SK-N-MC (cell line): ENCODE data around the gene PRXL2B.
"Not testable (repeated sequence)": the region's sequence is repeated elsewhere in the genome, so short reads cannot be mapped to it uniquely, and the experiment has no call there.

ENCODE experiments used
- DNase-seq: peaks from one replicate; pipeline ENCODE4 v3.0.0-alpha.2; 2011; ENCODE audit warnings: low read depth, low spot score
- H3K27ac ChIP-seq: fragments of 200-600 bp; sonication (generic); 2 replicates; pipeline ENCODE4 v1.5.1; 2016; ENCODE audit warnings: mixed run types
- H3K36me3 ChIP-seq: fragments of 200-600 bp; sonication (generic); 2 replicates; pipeline ENCODE4 v1.6.1; 2017; ENCODE audit warnings: antibody characterized with exemption, low read length, mixed read lengths; ENCODE audit not compliant: insufficient read depth
- H3K4me3 ChIP-seq: fragments of 200-600 bp; sonication (generic); 2 replicates; pipeline ENCODE4 v1.5.1; 2016
- H3K9ac ChIP-seq: fragments of 200-600 bp; sonication (generic); 2 replicates; pipeline ENCODE4 v1.8.0; 2017; ENCODE audit warnings: mixed run types, mixed read lengths; ENCODE audit not compliant: insufficient read length
- H3K9me3 ChIP-seq: fragments of 200-600 bp; sonication (generic); 2 replicates; pipeline ENCODE4 v1.6.1; 2017; ENCODE audit warnings: low read depth, mild to moderate bottlenecking, antibody characterized with exemption, low read length, moderate library complexity, mixed read lengths
- EZH2 ChIP-seq: fragments of 200-600 bp; sonication (generic); IDR thresholded peaks from one replicate; pipeline ENCODE4 v1.6.1; 2017; ENCODE audit warnings: antibody characterized with exemption
- FOXP2 ChIP-seq: optimal IDR thresholded peaks from 2 replicates; pipeline ENCODE3; 2011; ENCODE audit warnings: mild to moderate bottlenecking, moderate library complexity; ENCODE audit not compliant: insufficient read depth; ENCODE audit errors: extremely low read length, control extremely low read depth
- POLR2AphosphoS5 ChIP-seq: IDR thresholded peaks from 2 replicates; pipeline ENCODE4 v1.6.1; 2012; ENCODE audit warnings: mild to moderate bottlenecking, low read depth, low read length, borderline replicate concordance

PRXL2B gene

GRCh38 chr1:2567083-2567679 lies 19.4 kb upstream of the PRXL2B start:
- H3K4me3 ChIP-seq: no peak overlapping the region
- DNase-seq: no peak
- no peak overlapping the region for H3K9ac ChIP-seq
- no peaks in the 10 kb centered on the region for H3K9me3 ChIP-seq
- H3K36me3 ChIP-seq: no peaks in the 10 kb centered on the region
- no peak overlapping the region for H3K27ac ChIP-seq
- TF ChIP-seq EZH2 (no peak), FOXP2 (no peak), POLR2AphosphoS5 (no peak)

- not testable (repeated sequence) for H3K27ac ChIP-seq, H3K4me3 ChIP-seq, H3K36me3 ChIP-seq, H3K9ac ChIP-seq, H3K9me3 ChIP-seq, DNase-seq
Measured at GRCh38 chr1:2568187-2568816, 18.3 kb upstream of the PRXL2B start.

DNA sequence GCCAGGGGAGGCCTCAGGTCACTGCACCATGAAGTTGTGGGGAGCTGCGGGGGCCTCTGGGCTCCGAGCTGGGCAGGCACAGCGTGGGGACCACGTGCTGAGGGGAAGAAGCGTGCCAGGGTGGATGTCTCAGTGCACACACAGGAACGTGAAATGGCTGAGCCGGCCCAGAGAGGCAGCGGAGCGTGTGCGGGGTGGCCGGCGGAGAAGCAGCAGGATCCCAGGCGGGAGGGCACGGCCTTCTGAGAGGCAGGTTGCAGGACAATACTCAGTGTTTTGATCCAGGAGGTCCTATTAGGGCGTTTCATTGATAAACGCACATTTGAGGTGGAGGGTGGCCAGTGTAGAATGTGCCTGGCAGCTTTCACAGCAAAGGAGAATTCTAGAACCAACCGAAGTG lies 17.5 kb upstream of the PRXL2B start:
- H3K27ac ChIP-seq: no peak overlapping the region
- H3K4me3 ChIP-seq: no peak overlapping the region
- no peak for TF ChIP-seq FOXP2
- TF ChIP-seq POLR2AphosphoS5: no peak
- TF ChIP-seq EZH2: no peak
- no peak for DNase-seq
- H3K9me3 ChIP-seq: no peaks in the 10 kb centered on the region
- H3K9ac ChIP-seq: no peak overlapping the region
- H3K36me3 ChIP-seq: no peaks in the 10 kb centered on the region

- not testable (repeated sequence) for H3K4me3 ChIP-seq, H3K27ac ChIP-seq, H3K36me3 ChIP-seq, DNase-seq, H3K9ac ChIP-seq, H3K9me3 ChIP-seq
Measured at GRCh38 chr1:2569703-2570102, 16.9 kb upstream of the PRXL2B start.

- Histone ChIP-seq H3K9me3 (no peaks in the 10 kb centered on the region), H3K36me3 (no peaks in the 10 kb centered on the region), H3K9ac (no peak overlapping the region), H3K4me3 (no peak overlapping the region), H3K27ac (no peak overlapping the region)
- no peak for TF ChIP-seq FOXP2
- TF ChIP-seq POLR2AphosphoS5: no peak
- no peak for TF ChIP-seq EZH2
- DNase-seq: no peak
Measured at GRCh38 chr1:2570332-2570731, 16.2 kb upstream of the PRXL2B start.

DNA sequence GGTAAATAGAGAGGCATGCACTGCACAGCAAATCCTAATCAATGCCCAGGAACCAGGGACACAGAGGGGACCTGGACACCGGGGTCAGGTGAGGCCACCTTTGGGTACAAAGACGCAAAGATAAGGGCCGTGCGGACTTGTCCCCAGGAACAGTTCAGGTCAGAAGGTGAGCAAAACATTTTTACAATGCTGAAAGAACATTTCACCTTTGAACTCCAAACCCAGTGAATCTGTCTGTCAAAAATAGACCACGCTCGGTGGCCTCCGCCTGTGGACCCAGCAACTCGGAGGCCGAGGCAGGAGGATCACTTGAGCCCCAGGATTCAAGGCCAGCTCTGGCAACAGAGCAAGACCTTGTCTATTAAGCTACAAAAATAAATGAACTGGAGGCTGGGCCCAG lies 15.2 kb upstream of the PRXL2B start:
- H3K9me3 ChIP-seq: no peaks in the 10 kb centered on the region
- no peak overlapping the region for H3K9ac ChIP-seq
- TF ChIP-seq EZH2: no peak
- TF ChIP-seq POLR2AphosphoS5: no peak
- TF ChIP-seq FOXP2: no peak
- DNase-seq: no peak
- H3K36me3 ChIP-seq: no peaks in the 10 kb centered on the region
- no peak overlapping the region for H3K27ac ChIP-seq
- H3K4me3 ChIP-seq: no peak overlapping the region

GRCh38 chr1:2573250-2573920 lies 13.2 kb upstream of the PRXL2B start:
- Histone ChIP-seq H3K36me3 (no peaks in the 10 kb centered on the region), H3K4me3 (no peak overlapping the region), H3K9ac (no peak overlapping the region), H3K9me3 (no peaks in the 10 kb centered on the region), H3K27ac (no peak overlapping the region)
- DNase-seq: no peak
- no peak for TF ChIP-seq POLR2AphosphoS5

DNA sequence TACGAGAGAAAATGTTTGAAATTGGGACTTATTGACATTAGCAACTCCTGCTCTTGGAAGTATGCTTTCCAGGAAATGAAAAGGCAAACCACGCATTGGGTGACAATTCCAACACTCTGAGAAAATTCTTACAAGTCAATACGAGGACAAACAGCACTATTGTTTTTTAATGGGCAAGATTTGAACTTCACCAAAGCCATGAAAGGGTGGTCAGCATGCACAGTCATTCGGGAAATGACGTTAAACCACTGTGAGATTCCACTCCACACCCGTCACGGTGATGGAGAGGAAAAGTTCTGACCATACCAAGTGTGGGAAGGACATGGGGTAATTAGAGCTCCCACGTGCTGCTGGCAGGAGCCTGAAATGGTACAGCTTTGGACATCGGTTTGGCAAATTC lies 12.2 kb upstream of the PRXL2B start:
- TF ChIP-seq POLR2AphosphoS5 (no peak), FOXP2 (no peak), EZH2 (no peak)
- no peaks in the 10 kb centered on the region for H3K36me3 ChIP-seq
- no peak overlapping the region for H3K9ac ChIP-seq
- no peaks in the 10 kb centered on the region for H3K9me3 ChIP-seq
- H3K4me3 ChIP-seq: no peak overlapping the region
- no peak for DNase-seq
- no peak overlapping the region for H3K27ac ChIP-seq

DNA sequence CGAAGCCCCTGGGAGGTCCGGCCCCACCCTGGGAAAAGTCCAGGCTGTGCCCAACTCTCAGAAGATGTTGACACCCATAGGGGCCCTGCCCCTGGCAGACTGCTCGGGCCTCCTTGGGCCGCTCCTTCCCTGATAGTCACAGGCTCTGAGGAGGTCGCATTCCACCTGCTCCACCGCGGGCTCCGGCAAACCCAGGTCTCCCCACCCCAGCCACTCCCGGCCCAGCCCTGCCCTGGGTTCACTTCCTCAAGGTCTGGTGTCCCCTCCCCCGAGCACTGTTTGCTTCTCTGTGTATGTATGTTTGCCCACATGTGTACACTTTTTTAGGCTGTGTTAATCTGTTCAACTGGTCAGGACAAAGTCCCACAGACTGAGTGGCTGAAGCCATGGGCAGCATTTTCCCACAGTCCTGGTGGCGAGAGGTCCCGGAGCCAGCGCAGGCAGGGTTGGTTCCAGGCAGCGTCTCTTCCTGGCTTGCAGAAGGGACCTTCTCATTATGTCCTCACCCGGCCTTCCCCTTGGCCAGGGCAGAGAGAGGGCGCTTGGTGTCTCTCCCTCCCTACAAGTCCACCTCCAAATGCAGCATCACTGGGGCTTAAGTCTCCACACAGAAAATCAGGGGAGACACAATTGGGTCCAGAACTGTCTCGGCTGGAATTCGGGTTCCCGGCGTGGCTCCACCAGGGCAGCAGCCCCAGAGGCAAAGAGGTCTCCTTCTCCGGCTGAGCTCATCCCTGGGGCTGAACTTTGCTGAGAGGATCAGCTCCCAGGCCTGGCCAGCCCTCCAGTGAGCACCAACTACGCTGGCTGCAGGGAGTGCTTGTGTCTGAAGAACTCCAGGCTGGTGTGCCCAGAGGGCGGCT lies 10.5 kb upstream of the PRXL2B start:
- Histone ChIP-seq H3K4me3 (no peak overlapping the region), H3K27ac (no peak overlapping the region), H3K9ac (no peak overlapping the region), H3K36me3 (no peaks in the 10 kb centered on the region), H3K9me3 (no peaks in the 10 kb centered on the region)
- TF ChIP-seq FOXP2 (no peak), EZH2 (no peak), POLR2AphosphoS5 (no peak)
- DNase-seq: no peak

DNA sequence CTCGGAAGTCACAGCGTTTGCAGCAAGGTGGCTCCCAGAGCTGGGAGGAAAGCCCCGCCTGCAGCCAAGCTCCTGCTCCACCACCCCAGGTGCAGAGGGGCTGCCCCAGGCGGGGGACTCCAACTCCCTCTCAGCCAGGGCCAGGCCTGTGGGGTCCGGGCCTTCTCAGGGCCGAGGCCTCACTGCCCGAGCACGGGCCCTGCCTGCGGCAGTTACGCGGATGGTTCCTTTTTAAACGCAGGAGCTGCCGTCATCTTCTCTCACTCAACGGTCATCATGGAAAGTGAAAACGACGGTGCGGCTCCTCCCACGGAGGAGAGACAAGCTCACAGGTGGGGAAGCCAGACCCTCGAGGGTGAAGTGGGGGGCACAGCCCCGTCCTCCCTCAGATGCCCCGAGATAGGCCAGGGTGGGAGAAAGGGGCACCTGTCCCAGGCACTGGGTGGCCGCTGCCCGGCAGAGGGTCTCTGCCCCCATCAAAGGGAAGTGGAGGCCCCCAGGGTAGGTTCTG lies 9.0 kb upstream of the PRXL2B start:
- not testable (repeated sequence) for H3K9ac ChIP-seq, DNase-seq, H3K9me3 ChIP-seq, H3K36me3 ChIP-seq, H3K27ac ChIP-seq, H3K4me3 ChIP-seq
